ENCODE measurements around the gene HNRNPA1.

HNRNPA1 gene

DNA sequence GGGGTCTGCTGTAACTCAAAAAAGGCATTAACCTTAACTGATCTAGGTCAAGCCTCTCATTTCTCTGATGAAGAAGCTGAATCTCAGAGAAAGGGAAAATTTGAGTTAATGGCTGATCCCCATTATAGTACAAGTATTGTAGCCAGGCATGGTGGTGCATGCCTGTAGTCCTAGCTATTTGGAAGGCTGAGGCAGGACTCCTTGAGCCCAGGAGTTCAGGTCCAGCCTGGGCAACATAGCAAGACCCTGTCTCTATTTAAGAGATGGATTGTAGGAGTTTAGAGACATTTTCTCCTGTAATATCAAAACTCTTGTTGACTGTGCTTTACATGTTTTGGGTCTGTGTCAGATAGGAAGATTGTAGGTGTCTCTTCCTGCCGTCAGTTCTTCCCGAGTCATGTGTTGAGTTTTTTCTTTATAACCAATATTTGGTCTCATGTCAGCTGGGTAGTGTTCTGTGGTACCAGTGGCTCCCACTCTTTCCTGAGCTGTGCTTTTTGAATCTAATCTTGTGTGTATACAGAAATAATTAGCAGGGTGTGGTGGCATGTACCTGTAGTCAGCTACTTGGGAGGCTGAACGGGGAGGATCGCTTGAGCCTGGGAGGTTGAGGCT is 53.0 kb downstream of the HNRNPA1 start:
- DNase-seq (ENCODE audit: low read depth in 1 of 2, low spot score in 1 of 2) = no peak

All from activated T-helper 1 cell treated with anti-CD3 and anti-CD28 coated beads, Interleukin-2, amount 50 U/mL, for 16 hours (primary cell).